Measurements from ENCODE around the gene OR6P1. TPM values are rescaled to one million over a fixed set of nuclear protein-coding genes. Genes with fewer than 3 reads are reported as not detected.

Gene OR6P1
- total RNA-seq, result not detected

GRCh38 chr1:158570480-158570879 lies at the start of gene OR6P1:
Gene OR6P1, minus strand, starts transcription at chr1:158570580. Its CDS starts 6,976 bp downstream, at chr1:158563604.
- no peak for DNase-seq (ENCODE audit: extremely low spot score)
- WGBS, result 82% methylated on average over 3 of the region's 3 CpGs
- no peak within 1 kb of the TSS for H3K4me3 ChIP-seq
- no peaks in the 10 kb centered on the region for H3K27me3 ChIP-seq
- no peaks in the 10 kb centered on the region for H3K4me1 ChIP-seq
- TF ChIP-seq, protein P1, sequence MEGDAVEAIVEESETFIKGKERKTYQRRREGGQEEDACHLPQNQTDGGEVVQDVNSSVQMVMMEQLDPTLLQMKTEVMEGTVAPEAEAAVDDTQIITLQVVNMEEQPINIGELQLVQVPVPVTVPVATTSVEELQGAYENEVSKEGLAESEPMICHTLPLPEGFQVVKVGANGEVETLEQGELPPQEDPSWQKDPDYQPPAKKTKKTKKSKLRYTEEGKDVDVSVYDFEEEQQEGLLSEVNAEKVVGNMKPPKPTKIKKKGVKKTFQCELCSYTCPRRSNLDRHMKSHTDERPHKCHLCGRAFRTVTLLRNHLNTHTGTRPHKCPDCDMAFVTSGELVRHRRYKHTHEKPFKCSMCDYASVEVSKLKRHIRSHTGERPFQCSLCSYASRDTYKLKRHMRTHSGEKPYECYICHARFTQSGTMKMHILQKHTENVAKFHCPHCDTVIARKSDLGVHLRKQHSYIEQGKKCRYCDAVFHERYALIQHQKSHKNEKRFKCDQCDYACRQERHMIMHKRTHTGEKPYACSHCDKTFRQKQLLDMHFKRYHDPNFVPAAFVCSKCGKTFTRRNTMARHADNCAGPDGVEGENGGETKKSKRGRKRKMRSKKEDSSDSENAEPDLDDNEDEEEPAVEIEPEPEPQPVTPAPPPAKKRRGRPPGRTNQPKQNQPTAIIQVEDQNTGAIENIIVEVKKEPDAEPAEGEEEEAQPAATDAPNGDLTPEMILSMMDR (IDR thresholded peaks at IDR 0.05), result no peak
- TF ChIP-seq POLR2A (IDR thresholded peaks at IDR 0.05; ENCODE audit: low read depth) (no peak), POLR2AphosphoS5 (IDR thresholded peaks at IDR 0.05) (no peak), EP300 (IDR thresholded peaks at IDR 0.05) (no peak)
- H3K36me3 ChIP-seq, result no peaks in the 10 kb centered on the region
- no peak within 1 kb of the TSS for H3K27ac ChIP-seq (replicated peaks in 1 of 4)
- intact Hi-C loops (cut with DNase I), result no loop called here
- H3K9me3 ChIP-seq, result no peaks in the 10 kb centered on the region

DNA sequence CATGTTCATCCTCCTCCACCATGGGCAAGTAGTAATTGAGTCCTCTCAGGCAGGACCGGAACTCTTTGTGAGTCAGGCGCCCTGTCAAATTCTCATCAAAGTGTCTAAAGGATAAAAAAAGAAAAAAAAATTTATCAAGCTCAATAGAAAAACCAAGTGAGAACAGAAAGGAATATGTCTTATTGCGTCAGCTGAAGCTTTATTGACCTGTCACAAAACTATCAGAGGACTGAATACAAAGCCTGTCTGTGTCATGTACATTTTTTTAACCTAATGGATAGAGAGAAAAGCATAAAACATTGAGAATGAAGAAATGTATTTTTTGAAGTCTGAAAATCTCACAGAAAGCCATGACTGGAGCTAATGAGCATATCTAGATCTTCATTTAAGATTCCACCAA lies 43.4 kb upstream of the OR6P1 start:
- no peak overlapping the region for H3K4me3 ChIP-seq
- 91% methylated on average over 3 of the region's 3 CpGs for WGBS
- no peaks in the 10 kb centered on the region for H3K4me1 ChIP-seq
- H3K36me3 ChIP-seq, result no peaks in the 10 kb centered on the region
- H3K27me3 ChIP-seq, result no peaks in the 10 kb centered on the region
- H3K27ac ChIP-seq (replicated peaks in 1 of 4), result no peak overlapping the region
- DNase-seq (ENCODE audit: extremely low spot score), result no peak
- TF ChIP-seq, protein P1 (IDR thresholded peaks at IDR 0.05), result no peak
- TF ChIP-seq POLR2AphosphoS5 (IDR thresholded peaks at IDR 0.05), result no peak
- no peak for TF ChIP-seq EP300 (IDR thresholded peaks at IDR 0.05)
- TF ChIP-seq POLR2A (IDR thresholded peaks at IDR 0.05; ENCODE audit: low read depth), result no peak
- H3K9me3 ChIP-seq, result no peaks in the 10 kb centered on the region
- intact Hi-C loops (cut with DNase I), result no loop called here

- no peak for TF ChIP-seq EP300 (IDR thresholded peaks at IDR 0.05)
- no peak for TF ChIP-seq POLR2A (IDR thresholded peaks at IDR 0.05; ENCODE audit: low read depth)
- Histone ChIP-seq H3K36me3 (no peaks in the 10 kb centered on the region), H3K4me1 (no peaks in the 10 kb centered on the region), H3K27me3 (no peaks in the 10 kb centered on the region), H3K27ac (replicated peaks in 1 of 4) (no peak overlapping the region), H3K4me3 (no peak overlapping the region), H3K9me3 (no peaks in the 10 kb centered on the region)
- DNase-seq (ENCODE audit: extremely low spot score), result no peak
- 61% methylated on average over 3 of the region's 3 CpGs for WGBS
- intact Hi-C loops (cut with DNase I), result no loop called here
Observed at GRCh38 chr1:158611916-158612315, 41.5 kb upstream of the OR6P1 start.

DNA sequence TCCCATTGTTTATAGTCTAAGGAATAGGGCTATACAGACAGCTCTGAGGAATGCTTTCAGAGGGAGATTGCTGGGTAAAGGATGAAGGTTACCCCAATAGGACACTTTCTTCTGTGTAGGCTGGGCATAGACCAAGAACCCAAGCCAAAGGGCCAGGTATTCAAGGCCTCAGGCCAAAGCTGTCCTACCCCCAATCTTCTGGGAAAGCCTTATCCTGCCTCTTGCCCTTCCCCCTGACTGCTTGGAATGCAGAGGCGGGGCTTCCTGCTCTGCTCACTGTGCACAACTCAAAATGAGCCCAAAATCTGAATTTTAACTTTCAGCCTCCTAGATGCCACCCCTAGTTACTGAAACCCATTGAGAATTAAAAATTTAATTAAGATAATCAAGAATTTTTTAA lies 36.9 kb upstream of the OR6P1 start:
- Histone ChIP-seq H3K36me3 (no peaks in the 10 kb centered on the region), H3K4me1 (no peaks in the 10 kb centered on the region), H3K4me3 (no peak overlapping the region), H3K27me3 (no peaks in the 10 kb centered on the region), H3K27ac (replicated peaks in 1 of 4) (no peak overlapping the region), H3K9me3 (no peaks in the 10 kb centered on the region)
- no peak for TF ChIP-seq POLR2AphosphoS5 (IDR thresholded peaks at IDR 0.05)
- no peak for TF ChIP-seq POLR2A (IDR thresholded peaks at IDR 0.05; ENCODE audit: low read depth)
- TF ChIP-seq, protein P1 (IDR thresholded peaks at IDR 0.05), result no peak
- no peak for TF ChIP-seq EP300 (IDR thresholded peaks at IDR 0.05)
- DNase-seq (ENCODE audit: extremely low spot score), result no peak
- intact Hi-C loops (cut with DNase I), result no loop called here
- 100% methylated on average over 1 of the region's 1 CpG for WGBS

- no peaks in the 10 kb centered on the region for H3K27me3 ChIP-seq
- WGBS, result 74% methylated on average over 1 of the region's 1 CpG
- no peaks in the 10 kb centered on the region for H3K9me3 ChIP-seq
- no peak within 1 kb of the TSS for H3K4me3 ChIP-seq
- intact Hi-C loops (cut with DNase I), result no loop called here
- H3K36me3 ChIP-seq, result no peaks in the 10 kb centered on the region
- TF ChIP-seq EP300 (IDR thresholded peaks at IDR 0.05) (no peak), POLR2AphosphoS5 (IDR thresholded peaks at IDR 0.05) (no peak), POLR2A (IDR thresholded peaks at IDR 0.05; ENCODE audit: low read depth) (no peak)
- TF ChIP-seq, protein P1 (IDR thresholded peaks at IDR 0.05), result no peak
- H3K27ac ChIP-seq (replicated peaks in 1 of 4), result no peak within 1 kb of the TSS
- H3K4me1 ChIP-seq, result no peaks in the 10 kb centered on the region
- DNase-seq (ENCODE audit: extremely low spot score), result no peak
Observed at GRCh38 chr1:158604968-158605367, 34.6 kb upstream of the OR6P1 start, which contains the start of gene OR10Z1. Gene OR10Z1, plus strand, starts transcription at chr1:158605268. Its CDS starts 1,171 bp downstream, at chr1:158606439.

Measured in esophagus muscularis mucosa (tissue), 4 donors.